ENCODE results near the gene DOK6. TPM values are rescaled to one million over a fixed set of nuclear protein-coding genes. Genes with fewer than 3 reads are reported as not detected.

The DOK6 gene
- total and polyA plus RNA-seq, 2 donors (not counting 3 experiments of a cell fraction or from before 2014, with no cell fraction given): under 0.01 TPM; not detected in 1

- FAIRE-seq (no peak), DNase-seq (ENCODE audit: low read depth, low spot score) (no peak)
- CTCF ChIA-PET: no interaction called here
- Histone ChIP-seq H3K4me2 (ENCODE audit: insufficient read depth, low read length) (no peak overlapping the region), H3K9me3 (replicated peaks; ENCODE audit: control insufficient read depth, insufficient read depth, low read length) (no peaks in the 10 kb centered on the region), H2AFZ (ENCODE audit: low read depth, low read length) (no peak overlapping the region), H3K9me1 (replicated peaks; ENCODE audit: control insufficient read depth, extremely low read depth, insufficient read depth, low read length) (no peaks in the 10 kb centered on the region), H3K4me1 (ENCODE audit: control insufficient read depth, extremely low read depth, insufficient read depth, low read length) (no peaks in the 10 kb centered on the region), H4K20me1 (replicated peaks; ENCODE audit: control insufficient read depth, extremely low read depth, insufficient read depth, low read length) (no peaks in the 10 kb centered on the region), H3K27ac (ENCODE audit: insufficient read depth, low read depth, low read length) (no peak overlapping the region), H3K27me3 (ENCODE audit: control insufficient read depth in 2 of 2, insufficient read depth in 2 of 2, low read length in 2 of 2) (no peaks in the 10 kb centered on the region), H3K9ac (replicated peaks; ENCODE audit: extremely low read depth, insufficient read depth, low read length) (no peak overlapping the region), H3K36me3 (ENCODE audit: control insufficient read depth in 2 of 2, extremely low read depth in 1 of 2, insufficient read depth in 2 of 2, low read length in 2 of 2) (no peaks in the 10 kb centered on the region), H3K4me3 (replicated peaks in 1 of 3; ENCODE audit: insufficient read depth in 1 of 3, low read depth in 1 of 3, low read length in 3 of 3) (no peak overlapping the region), H3K79me2 (ENCODE audit: control insufficient read depth, insufficient read depth, low read length) (no peaks in the 10 kb centered on the region)
- dilution Hi-C loops (cut with MboI; ENCODE audit: extremely low pct_ligation_motif_present, low sequenced_read_pairs) (no loop called here), intact Hi-C loops (cut with micrococcal nuclease) (no loop called here)
- POLR2A ChIA-PET: no interaction called here
- TF ChIP-seq EZH2 (IDR thresholded peaks at IDR 0.05; ENCODE audit: borderline replicate concordance, low read depth, low read length, severe bottlenecking): no peak
- TF ChIP-seq MYC (IDR thresholded peaks at IDR 0.05; ENCODE audit: low read depth, low read length): no peak
- TF ChIP-seq JUN (IDR thresholded peaks at IDR 0.05; ENCODE audit: borderline replicate concordance, insufficient read depth, insufficient read length, low read depth): no peak
- TF ChIP-seq GATA2 (IDR thresholded peaks at IDR 0.05; ENCODE audit: insufficient read depth, insufficient read length, low read depth, low read length): no peak
- no peak for TF ChIP-seq CTCF (IDR thresholded peaks at IDR 0.05; ENCODE audit: extremely low read depth in 1 of 2, insufficient read depth in 1 of 2, low read depth in 1 of 2, low read length in 2 of 2)
- no peak for TF ChIP-seq POLR2A (IDR thresholded peaks at IDR 0.05; ENCODE audit: low read depth, low read length)
- TF ChIP-seq FOS (IDR thresholded peaks at IDR 0.05; ENCODE audit: borderline replicate concordance, insufficient read depth, low read length): no peak
- no peak for TF ChIP-seq POLR2AphosphoS5 (IDR thresholded peaks at IDR 0.05; ENCODE audit: insufficient read depth, low read depth, low read length)
- TF ChIP-seq, protein P1, sequence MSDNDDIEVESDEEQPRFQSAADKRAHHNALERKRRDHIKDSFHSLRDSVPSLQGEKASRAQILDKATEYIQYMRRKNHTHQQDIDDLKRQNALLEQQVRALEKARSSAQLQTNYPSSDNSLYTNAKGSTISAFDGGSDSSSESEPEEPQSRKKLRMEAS (IDR thresholded peaks at IDR 0.05; ENCODE audit: insufficient read depth, insufficient read length): no peak
- no TSS peak for BruUV-seq (replicated peaks)
These were observed 216.7 kb downstream of the DOK6 start for GRCh38 chr18:69617408-69617807.

Data from endothelial cell of umbilical vein (primary cell).